ENCODE measurements around the gene CIC. TPM values are rescaled to one million over a fixed set of nuclear protein-coding genes. Genes with fewer than 3 reads are reported as not detected.

Gene CIC
- total and polyA plus RNA-seq, 10 of the 15 experiments (the other 5 are each of a cell fraction or from before 2014, with no cell fraction given): 0.18 to 50.6 (median 7.1) TPM

GRCh38 chr19:42328854-42329253 lies 59.8 kb downstream of the CIC start:
- no peaks in the 10 kb centered on the region for H4K20me1 ChIP-seq (ENCODE audit: control insufficient read depth, insufficient read depth)

More at GRCh38 chr19:42328854-42329253, 59.8 kb downstream of the CIC start:
- ChIA-PET SMC1A (ENCODE audit: uncharacterized antibody, unreplicated experiment) (no interaction called here), RAD21 (ENCODE audit: unreplicated experiment) (no interaction called here), CTCF (interaction anchor here (1.9 to 2.9 kb wide), 2 partner anchors 72 to 105 kb away, joined by 7 to 11 read pairs; no protein-coding TSS in a partner anchor), POLR2A (interaction anchor here (1.0 kb wide), 1 partner anchor 68 kb away, joined by 3 read pairs; no protein-coding TSS in a partner anchor)
- intact Hi-C loops (cut with micrococcal nuclease; ENCODE audit: unreplicated experiment): loop anchor here (5.0 to 10.0 kb wide), 2 partner anchors 93 to 224 kb away; no protein-coding TSS in a partner anchor
- no peak for ATAC-seq
- H3K9ac ChIP-seq (ENCODE audit: control insufficient read depth, insufficient read depth, low read length): no peak overlapping the region
- no TSS peak for BruUV-seq (replicated peaks)
- in situ Hi-C loops (cut with MboI): no loop called here
- H3K36me3 ChIP-seq (ENCODE audit: control insufficient read depth in 2 of 2, insufficient read depth in 2 of 2, low read length in 1 of 2): no peaks in the 10 kb centered on the region
- H3K9me3 ChIP-seq (replicated peaks; ENCODE audit: control insufficient read depth, insufficient read depth, low read length): no peaks in the 10 kb centered on the region
- no peak overlapping the region for H3K4me3 ChIP-seq
- 41% methylated on average over 2 of the region's 2 CpGs for WGBS (ENCODE audit: insufficient coverage, insufficient replicate concordance, low lambda C conversion rate, missing lambda C conversion rate)
- 0 out of 4 replicates have a peak, but pooled peaks cover 0 to 3% of the 10 kb centered on the region in 2 experiments for H3K27me3 ChIP-seq (replicated peaks in 1 of 2; ENCODE audit: control insufficient read depth in 2 of 2, insufficient read depth in 2 of 2, low read length in 1 of 2)
- no peak overlapping the region for H3K27ac ChIP-seq (ENCODE audit: control insufficient read depth, insufficient read depth)
- H2AFZ ChIP-seq (ENCODE audit: control insufficient read depth, low read depth, low read length): no peak overlapping the region
- H3K79me2 ChIP-seq (ENCODE audit: control insufficient read depth, insufficient read depth, low read length): peaks cover 13% of the 10 kb centered on the region
- no peak for FAIRE-seq
- no peak for DNase-seq (ENCODE audit: low read depth, low spot score)
- peaks cover 7% of the 10 kb centered on the region for H3K4me1 ChIP-seq (ENCODE audit: control insufficient read depth, insufficient read depth, low read length)
- TF ChIP-seq FOXM1 (IDR thresholded peaks at IDR 0.05; ENCODE audit: low read depth, low read length) (no peak), HSF1 (IDR thresholded peaks at IDR 0.05; ENCODE audit: low read depth, low read length) (no peak), ETV6 (conservative IDR thresholded peaks at IDR 0.05 in 1 of 2, IDR thresholded peaks at IDR 0.05 in 1 of 2; ENCODE audit: borderline replicate concordance in 1 of 2, low read depth in 1 of 2) (no peak), NFIC (IDR thresholded peaks at IDR 0.05; ENCODE audit: low read depth, low read length) (no peak), ATF7 (IDR thresholded peaks at IDR 0.05; ENCODE audit: low read depth) (no peak), SMAD5 (IDR thresholded peaks at IDR 0.05; ENCODE audit: low read depth) (no peak)
- TF ChIP-seq, protein P1, sequence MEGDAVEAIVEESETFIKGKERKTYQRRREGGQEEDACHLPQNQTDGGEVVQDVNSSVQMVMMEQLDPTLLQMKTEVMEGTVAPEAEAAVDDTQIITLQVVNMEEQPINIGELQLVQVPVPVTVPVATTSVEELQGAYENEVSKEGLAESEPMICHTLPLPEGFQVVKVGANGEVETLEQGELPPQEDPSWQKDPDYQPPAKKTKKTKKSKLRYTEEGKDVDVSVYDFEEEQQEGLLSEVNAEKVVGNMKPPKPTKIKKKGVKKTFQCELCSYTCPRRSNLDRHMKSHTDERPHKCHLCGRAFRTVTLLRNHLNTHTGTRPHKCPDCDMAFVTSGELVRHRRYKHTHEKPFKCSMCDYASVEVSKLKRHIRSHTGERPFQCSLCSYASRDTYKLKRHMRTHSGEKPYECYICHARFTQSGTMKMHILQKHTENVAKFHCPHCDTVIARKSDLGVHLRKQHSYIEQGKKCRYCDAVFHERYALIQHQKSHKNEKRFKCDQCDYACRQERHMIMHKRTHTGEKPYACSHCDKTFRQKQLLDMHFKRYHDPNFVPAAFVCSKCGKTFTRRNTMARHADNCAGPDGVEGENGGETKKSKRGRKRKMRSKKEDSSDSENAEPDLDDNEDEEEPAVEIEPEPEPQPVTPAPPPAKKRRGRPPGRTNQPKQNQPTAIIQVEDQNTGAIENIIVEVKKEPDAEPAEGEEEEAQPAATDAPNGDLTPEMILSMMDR (IDR thresholded peaks at IDR 0.05 in 2 of 3, conservative IDR thresholded peaks at IDR 0.05 in 1 of 3; ENCODE audit: control insufficient read depth in 2 of 3, extremely low read depth in 1 of 3, insufficient read depth in 1 of 3, low read depth in 3 of 3, low read length in 3 of 3): no peak
- H3K4me2 ChIP-seq (ENCODE audit: control insufficient read depth, insufficient read depth): no peak overlapping the region

Measured in GM12878 (cell line).